IMR-90 (cell line): ENCODE data around the gene RSBN1L. TPM values are rescaled to one million over a fixed set of nuclear protein-coding genes. Genes with fewer than 3 reads are reported as not detected.

Experiments
- ATAC-seq: fragments of 200-7000 bp; cut with Tn5 transposase; 2 replicates; pipeline ENCODE4 v1.9.1; 2020; ENCODE audit warnings: low read depth, mild to moderate bottlenecking, moderate library complexity
- BruUV-seq: library from RNA; stranded (reverse); fragments of 400-500 nt; replicated peaks from 2 replicates; lab custom pipeline; 2021; lab: Mats Ljungman, UMichigan
- CTCF ChIA-PET: fragments of 300-600 bp; formaldehyde crosslinking; extraction: SDS; loops from one replicate; lab custom pipeline; 2021; ENCODE audit warnings: antibody characterized with exemption; lab: Yijun Ruan, JAX
- POLR2A ChIA-PET: fragments of 300-600 bp; sonication (Branson Sonifier 250); formaldehyde crosslinking; loops from one replicate; lab custom pipeline; 2022; ENCODE audit warnings: antibody characterized with exemption; ENCODE audit not compliant: unreplicated experiment; lab: Charles Lee
- DNase-seq: peaks from one replicate; pipeline ENCODE4 v3.0.0; 2013
- H2AFZ ChIP-seq: replicated peaks from 2 replicates; pipeline ENCODE3; 2013; ENCODE audit warnings: low read length, mild to moderate bottlenecking; ENCODE audit not compliant: poor library complexity
- H2AK5ac ChIP-seq: 2 replicates; pipeline ENCODE4 v1.6.1; 2013; ENCODE audit warnings: low read depth, low read length, inconsistent platforms
- H2AK9ac ChIP-seq: replicated peaks from 2 replicates; pipeline ENCODE3; 2013; ENCODE audit warnings: mild to moderate bottlenecking, low read depth, low read length, moderate library complexity; ENCODE audit not compliant: poor library complexity
- H2BK120ac ChIP-seq: 2 replicates; pipeline ENCODE4 v1.6.1; 2013; ENCODE audit warnings: low read depth, low read length, inconsistent platforms
- H2BK15ac ChIP-seq: 3 replicates; pipeline ENCODE4 v1.6.1; 2013; ENCODE audit warnings: low read depth, low read length, inconsistent platforms
- H2BK20ac ChIP-seq: 2 replicates; pipeline ENCODE4 v1.6.1; 2013; ENCODE audit warnings: low read depth, mild to moderate bottlenecking, inconsistent platforms, low read length, moderate library complexity
- H2BK5ac ChIP-seq: 2 replicates; pipeline ENCODE4 v1.6.1; 2013; ENCODE audit warnings: mild to moderate bottlenecking, low read depth, low read length, inconsistent platforms; ENCODE audit not compliant: poor library complexity, severe bottlenecking
- H3K14ac ChIP-seq: replicated peaks from 2 replicates; pipeline ENCODE4 v1.6.1; 2013; ENCODE audit warnings: low read depth, low read length, inconsistent platforms
- H3K18ac ChIP-seq: 2 replicates; pipeline ENCODE4 v1.6.1; 2013; ENCODE audit warnings: low read depth, low read length, control low read depth
- H3K23ac ChIP-seq: 2 replicates; pipeline ENCODE4 v1.6.1; 2013; ENCODE audit warnings: low read depth, low read length, inconsistent platforms
- H3K27ac ChIP-seq: 2 replicates; pipeline ENCODE4 v1.5.1; 2013; ENCODE audit warnings: mild to moderate bottlenecking, control low read depth, low read length; ENCODE audit not compliant: insufficient read depth
- H3K27me3 ChIP-seq: 2 replicates; pipeline ENCODE4 v1.6.1; 2013; ENCODE audit warnings: low read length; ENCODE audit not compliant: control insufficient read depth, insufficient read depth
- H3K36me3 ChIP-seq: 2 replicates; pipeline ENCODE4 v1.6.1; 2013; ENCODE audit warnings: low read length, mixed read lengths; ENCODE audit not compliant: control insufficient read depth, insufficient read depth
- H3K4ac ChIP-seq: 2 replicates; pipeline ENCODE4 v1.6.1; 2013; ENCODE audit warnings: low read depth, low read length, inconsistent platforms
- H3K4me1 ChIP-seq: 2 replicates; pipeline ENCODE4 v1.6.1; 2013; ENCODE audit warnings: low read length, mixed read lengths; ENCODE audit not compliant: control insufficient read depth, insufficient read depth
- H3K4me2 ChIP-seq: 2 replicates; pipeline ENCODE4 v1.6.1; 2013; ENCODE audit warnings: low read depth, mild to moderate bottlenecking, control low read depth, low read length, moderate library complexity
- H3K4me3 ChIP-seq: 2 replicates; pipeline ENCODE4 v1.5.1; 2013; ENCODE audit warnings: low read depth, mild to moderate bottlenecking, control low read depth, low read length, moderate library complexity; ENCODE audit not compliant: insufficient read depth
- H3K56ac ChIP-seq: 2 replicates; pipeline ENCODE4 v1.6.1; 2013; ENCODE audit warnings: low read length, inconsistent platforms; ENCODE audit not compliant: insufficient read depth; ENCODE audit errors: extremely low read depth
- H3K79me1 ChIP-seq, 2 experiments: 2 replicates each; pipeline ENCODE4 v1.6.1; 2013; ENCODE audit warnings: low read length in 2 of 2, inconsistent platforms in 1 of 2, low read depth in 1 of 2
- H3K9ac ChIP-seq: 2 replicates; pipeline ENCODE4 v1.6.1; 2013; ENCODE audit warnings: low read depth, low read length, control low read depth
- H3K9me1 ChIP-seq: 2 replicates; pipeline ENCODE4 v1.6.1; 2013; ENCODE audit warnings: low read length, inconsistent platforms; ENCODE audit not compliant: insufficient read depth
- H3K9me3 ChIP-seq: 2 replicates; pipeline ENCODE4 v1.6.1; 2013; ENCODE audit warnings: low read length; ENCODE audit not compliant: control insufficient read depth, insufficient read depth
- H4K20me1 ChIP-seq: 2 replicates; pipeline ENCODE4 v1.6.1; 2013; ENCODE audit warnings: low read length, inconsistent platforms; ENCODE audit not compliant: insufficient read depth
- H4K5ac ChIP-seq: 2 replicates; pipeline ENCODE4 v1.6.1; 2013; ENCODE audit warnings: mild to moderate bottlenecking, low read depth, low read length, control low read depth
- H4K8ac ChIP-seq, 2 experiments: 2 replicates each; pipeline ENCODE4 v1.6.1; 2013; ENCODE audit warnings: low read depth in 2 of 2, low read length in 2 of 2, control low read depth in 1 of 2, inconsistent platforms in 1 of 2
- H4K91ac ChIP-seq: 2 replicates; pipeline ENCODE4 v1.6.1; 2013; ENCODE audit warnings: low read depth, low read length, inconsistent platforms; ENCODE audit not compliant: insufficient read depth
- BHLHE40 ChIP-seq: fragments of 150-350 bp; IDR thresholded peaks from 2 replicates; pipeline ENCODE4 v1.6.1; 2016; ENCODE audit warnings: mild to moderate bottlenecking, low read depth, low read length
- CEBPB ChIP-seq: IDR thresholded peaks from 2 replicates; pipeline ENCODE4 v1.6.1; 2012; ENCODE audit warnings: low read depth, low read length, improper control_type of control experiment
- NFE2L2 ChIP-seq: fragments of 150-350 bp; IDR thresholded peaks from 2 replicates; pipeline ENCODE4 v1.6.1; 2016; ENCODE audit warnings: low read depth, mild to moderate bottlenecking, low read length
- RFX5 ChIP-seq: IDR thresholded peaks from 2 replicates; pipeline ENCODE4 v1.8.0; 2012; ENCODE audit warnings: low read depth, mild to moderate bottlenecking, low read length, moderate library complexity
- WGBS, 2 experiments: methylation state at CpG; one replicate each; pipeline versions ENCODE4 v1.1.5 to v1.1.7; 2013; ENCODE audit warnings: missing lambda C conversion rate in 2 of 2; ENCODE audit not compliant: insufficient read length in 1 of 2; ENCODE audit errors: extremely low coverage in 2 of 2; 5-methylcytosine and 5-hydroxymethylcytosine counted together
- dilution Hi-C: fragments of 300-500 bp; cut with HindIII; formaldehyde crosslinking; loops from one replicate; pipeline ENCODE4 v1.14.3; 2018; ENCODE audit warnings: low sequenced_read_pairs; ENCODE audit not compliant: unreplicated experiment
- in situ Hi-C: fragments of 300-500 bp; cut with MboI; formaldehyde crosslinking; loops from 3 replicates; pipeline ENCODE4 v1.14.3; 2019; ENCODE audit warnings: low sequenced_read_pairs, inconsistent platforms, mixed read lengths
- intact Hi-C: fragments of 100-400 bp; cut with micrococcal nuclease; formaldehyde crosslinking; loops from 2 replicates; pipeline ENCODE4 v1.10.0; 2022
- polyA plus RNA-seq, 3 experiments: library from polyadenylated mRNA; depleted of rRNA; stranded (reverse); fragments of >200 nt; gene quantifications; 2 replicates each; pipeline ENCODE4 v1.2.3, GENCODE V29; 2012; ENCODE audit warnings: low replicate concordance in 1 of 3
- total RNA-seq: library from RNA; depleted of rRNA; stranded (reverse); fragments of >200 nt; gene quantifications from 2 replicates; pipeline ENCODE4 v1.2.3, GENCODE V29; 2012

RSBN1L gene
- total and polyA plus RNA-seq, 2 of the 4 experiments (the other 2 are of a cell fraction): 7.8 to 14.7 TPM

GRCh38 chr7:77697535-77697831 lies 1.2 kb downstream of the RSBN1L start:
- H3K14ac ChIP-seq: peak overlapping the region; percentile 92
- H3K27me3 ChIP-seq: no peaks in the 10 kb centered on the region
- H2BK15ac ChIP-seq: no peak overlapping the region
- no peak overlapping the region for H4K91ac ChIP-seq
- no peaks in the 10 kb centered on the region for H3K4me1 ChIP-seq
- POLR2A ChIA-PET: no interaction called here
- peaks cover 8 to 57% of the 10 kb centered on the region in 2 experiments for H3K79me1 ChIP-seq
- H4K20me1 ChIP-seq: peaks cover 22% of the 10 kb centered on the region; the same call in 1 of the 2 replicates
- peak overlapping the region; percentile 67; the same call in 1 of the 2 replicates for H3K18ac ChIP-seq
- H3K9me1 ChIP-seq: 0 out of 2 replicates have a peak, but pooled peaks cover 3% of the 10 kb centered on the region
- no TSS peak for BruUV-seq
- H3K4me3 ChIP-seq: peak overlapping the region; percentile 91
- H3K9ac ChIP-seq: peak overlapping the region; percentile 91
- H4K8ac ChIP-seq: peak overlapping the region; percentile 4 to 61; a peak in 1 of 4 replicates
- peak overlapping the region; percentile 95 for H3K56ac ChIP-seq
- H4K5ac ChIP-seq: no peak overlapping the region
- no peaks in the 10 kb centered on the region for H3K9me3 ChIP-seq
- H3K27ac ChIP-seq: peak overlapping the region; percentile 92
- H3K36me3 ChIP-seq: no peaks in the 10 kb centered on the region
- TF ChIP-seq CEBPB: 0 out of 2 replicates have a peak, but pooled peaks have one; percentile 29
- TF ChIP-seq NFE2L2: no peak
- no peak for TF ChIP-seq RFX5
- no peak for TF ChIP-seq BHLHE40
- peak overlapping the region; percentile 93 for H2AK9ac ChIP-seq
- H2BK120ac ChIP-seq: no peak overlapping the region
- H3K4ac ChIP-seq: peak overlapping the region; percentile 80
- CTCF ChIA-PET: interaction anchor here (0.5 to 3.1 kb wide), 3 partner anchors 23 to 218 kb away, joined by 3 to 12 read pairs (median 3); no protein-coding TSS in a partner anchor
- DNase-seq: no peak
- H3K23ac ChIP-seq: peak overlapping the region; percentile 63
- H3K4me2 ChIP-seq: peak overlapping the region; percentile 92
- in situ Hi-C loops (no loop called here), intact Hi-C loops (loop anchor here (5.0 kb wide), 1 partner anchor 40 kb away; no protein-coding TSS in a partner anchor), dilution Hi-C loops (no loop called here)
- peak overlapping the region; percentile 86 for H2BK5ac ChIP-seq
- H2BK20ac ChIP-seq: no peak overlapping the region
- ATAC-seq: peak; percentile 5; the same call in 1 of the 2 replicates
- peak overlapping the region; percentile 98 for H2AFZ ChIP-seq
- no peak overlapping the region for H2AK5ac ChIP-seq
- no CpG with 5 or more reads among the region's 10 CpGs for WGBS, 2 experiments
